KOPT-K1 (cell line): ENCODE results near the gene UGCG.
A peak's percentile ranks its signal among the peaks of the same experiment; 100 is the strongest.

Source experiments
- H3K27ac ChIP-seq: fragments of 200-600 bp; sonication (generic); 2 replicates; pipeline ENCODE4 v1.5.1; 2016; ENCODE audit warnings: antibody characterized with exemption, mild to moderate bottlenecking, low read depth, low read length; ENCODE audit not compliant: poor library complexity, severe bottlenecking
- H3K36me3 ChIP-seq: fragments of 200-600 bp; sonication (generic); 2 replicates; pipeline ENCODE4 v1.5.1; 2017; ENCODE audit warnings: antibody characterized with exemption, mild to moderate bottlenecking, low read length, moderate library complexity; ENCODE audit not compliant: insufficient read depth
- H3K9me3 ChIP-seq: fragments of 200-600 bp; sonication (generic); 2 replicates; pipeline ENCODE4 v1.5.1; 2017; ENCODE audit warnings: antibody characterized with exemption, low read length, mild to moderate bottlenecking; ENCODE audit not compliant: insufficient read depth, poor library complexity, severe bottlenecking

The UGCG gene

DNA sequence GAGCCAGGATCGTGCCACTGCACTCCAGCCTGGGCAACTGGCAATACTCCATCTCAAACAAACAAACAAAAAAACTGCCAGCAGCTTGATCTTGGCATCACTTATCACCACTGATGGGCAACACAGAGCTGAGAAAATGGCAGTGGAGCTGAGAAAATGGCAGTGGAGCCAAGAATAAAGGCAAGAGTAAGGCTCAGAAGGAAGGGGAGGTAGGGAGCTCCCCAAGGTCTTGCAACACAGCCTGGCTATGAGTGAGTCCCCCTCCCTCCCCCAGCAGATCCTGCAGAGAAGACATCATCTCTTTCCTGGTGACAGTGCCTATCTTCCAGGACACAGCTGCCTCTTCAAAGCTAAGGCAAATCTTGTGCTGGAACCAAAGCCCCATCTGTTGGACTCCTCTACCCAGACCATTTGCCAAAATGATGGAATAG, 70.3 kb downstream of the UGCG start:
- Histone ChIP-seq H3K27ac (no peak overlapping the region), H3K9me3 (no peaks in the 10 kb centered on the region)

DNA sequence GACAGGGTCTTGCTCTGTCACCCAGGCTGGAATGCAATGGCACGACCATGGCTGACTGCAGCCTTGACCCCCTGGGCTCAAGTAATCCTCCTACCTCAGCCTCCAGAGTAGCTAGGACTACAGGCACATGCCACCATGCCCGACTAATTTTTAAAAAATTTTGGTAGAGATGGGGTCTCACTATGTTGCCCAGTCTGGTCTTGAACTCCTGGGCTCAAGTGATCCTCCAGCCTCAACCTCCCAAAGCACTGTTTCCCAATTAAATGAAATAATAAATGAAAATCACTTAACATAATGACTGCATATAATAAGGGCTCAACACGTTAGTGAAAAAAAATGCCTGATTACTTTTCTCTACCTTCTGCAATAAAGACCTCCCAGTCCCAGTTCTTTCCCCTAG, 71.0 kb downstream of the UGCG start:
- Histone ChIP-seq H3K27ac (no peak overlapping the region), H3K9me3 (no peaks in the 10 kb centered on the region), H3K36me3 (no peaks in the 10 kb centered on the region)

More for the DNA sequence above, 70.3 kb downstream of the UGCG start:
- no peaks in the 10 kb centered on the region for H3K36me3 ChIP-seq

DNA sequence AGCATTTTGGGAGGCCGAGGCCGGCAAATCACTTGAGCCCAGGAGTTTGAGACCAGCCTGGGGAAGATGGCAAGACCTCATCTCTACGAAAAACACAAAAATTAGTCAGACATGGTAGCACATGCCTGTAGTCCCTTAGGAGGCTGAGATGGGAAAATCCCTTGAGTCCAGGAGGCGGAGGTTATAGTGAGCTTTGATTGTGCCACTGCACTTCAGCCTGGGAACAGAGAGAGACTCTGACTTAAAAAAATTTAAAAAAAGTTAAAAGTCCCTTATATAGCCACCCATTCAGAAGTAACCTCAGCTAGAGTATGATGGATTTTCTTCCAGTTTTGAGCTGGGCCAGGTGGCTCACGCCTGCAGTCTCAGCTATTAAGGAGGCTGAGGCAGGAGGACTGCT, 72.4 kb downstream of the UGCG start:
- Histone ChIP-seq H3K27ac (no peak overlapping the region), H3K36me3 (no peaks in the 10 kb centered on the region), H3K9me3 (no peaks in the 10 kb centered on the region)

DNA sequence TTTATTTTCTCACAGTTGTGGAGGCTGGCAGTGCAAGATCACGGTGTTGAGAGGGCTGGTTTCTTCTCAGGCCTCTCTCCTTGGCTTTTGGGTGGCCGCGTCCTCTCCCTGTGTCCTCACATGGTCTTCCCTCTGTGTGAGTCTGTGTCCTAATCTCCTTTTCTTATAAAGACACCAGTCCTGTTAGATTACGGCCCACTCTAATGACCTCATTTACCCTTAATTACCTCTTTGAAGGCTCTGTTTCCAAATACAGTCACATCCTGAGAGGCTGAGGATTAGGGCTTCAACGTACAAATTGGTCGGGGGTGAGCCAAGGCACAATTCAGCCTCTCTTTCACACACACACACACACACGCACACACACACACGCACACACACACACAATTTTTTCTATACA, 73.0 kb downstream of the UGCG start:
- Histone ChIP-seq H3K9me3 (no peaks in the 10 kb centered on the region), H3K27ac (no peak overlapping the region), H3K36me3 (no peaks in the 10 kb centered on the region)

DNA sequence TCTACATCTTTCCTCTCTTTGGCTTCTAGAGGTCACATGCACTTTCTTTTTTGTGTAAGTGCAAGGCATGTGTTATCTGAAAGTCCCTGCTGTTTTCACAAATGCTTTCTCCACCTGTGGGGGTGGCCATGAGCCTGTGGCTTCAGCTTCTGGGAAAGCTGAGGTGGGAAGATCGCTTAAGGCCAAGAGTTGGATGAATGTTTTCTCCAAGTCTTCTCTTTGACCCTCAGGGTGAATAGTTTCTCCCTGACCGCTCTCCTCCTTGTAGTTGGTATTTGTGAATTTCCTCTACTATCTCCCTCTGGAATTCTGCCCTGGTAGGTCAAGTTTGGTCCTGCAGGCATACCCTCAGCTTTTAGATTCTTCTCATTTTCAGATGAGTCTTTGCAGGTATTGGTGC, 74.2 kb downstream of the UGCG start:
- Histone ChIP-seq H3K9me3 (no peaks in the 10 kb centered on the region), H3K36me3 (no peaks in the 10 kb centered on the region), H3K27ac (no peak overlapping the region)

DNA sequence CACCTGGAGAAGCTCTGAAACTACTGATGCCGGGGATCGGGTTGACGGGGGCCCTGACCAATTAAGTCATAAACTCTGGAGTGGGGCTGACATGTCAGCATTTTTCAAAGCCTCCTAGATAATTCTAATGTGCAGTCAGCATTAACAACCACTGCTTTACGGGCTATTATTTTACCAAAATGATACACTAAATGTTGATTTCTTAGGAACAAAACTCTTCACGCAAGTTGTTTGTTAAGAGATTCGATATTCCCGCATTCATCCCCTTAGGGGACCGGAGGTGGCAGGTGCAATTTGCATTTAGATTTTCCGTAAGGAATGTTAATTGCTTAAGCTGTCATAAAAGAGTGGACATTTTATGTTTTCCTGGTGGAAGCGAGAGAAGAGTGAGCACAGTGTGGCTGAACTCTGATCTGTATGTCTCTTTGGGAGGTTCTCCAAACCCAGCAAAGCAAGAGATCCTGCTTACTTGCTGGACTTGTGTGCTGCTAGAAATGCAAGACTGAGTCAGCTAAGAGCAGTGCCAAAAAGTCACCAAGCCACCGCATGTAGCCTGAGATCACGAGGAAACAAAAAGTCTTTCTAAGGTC, 77.6 kb downstream of the UGCG start:
- H3K36me3 ChIP-seq, result no peaks in the 10 kb centered on the region
- no peak overlapping the region for H3K27ac ChIP-seq
- no peaks in the 10 kb centered on the region for H3K9me3 ChIP-seq

DNA sequence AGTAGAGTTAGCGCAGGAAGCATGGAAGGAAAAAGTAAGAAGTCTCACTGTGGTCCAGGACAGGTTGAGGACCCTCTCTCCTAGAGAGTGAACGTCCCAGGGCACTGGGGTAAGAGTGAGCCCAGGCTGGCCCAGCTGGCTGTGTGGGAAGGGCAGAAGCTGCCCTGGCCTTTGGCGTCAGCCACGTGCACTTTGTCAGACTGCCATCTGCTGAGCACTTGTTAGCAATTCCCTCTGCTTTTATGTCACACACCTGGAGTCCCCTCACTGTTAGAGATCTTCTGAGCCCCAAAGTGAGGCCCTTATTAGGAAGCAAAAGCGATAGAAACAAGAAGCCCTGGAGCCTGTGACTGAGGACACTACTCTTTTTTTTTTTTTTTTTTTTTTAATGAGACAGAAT, 79.1 kb downstream of the UGCG start:
- H3K9me3 ChIP-seq, result no peaks in the 10 kb centered on the region
- H3K27ac ChIP-seq, result no peak overlapping the region
- H3K36me3 ChIP-seq, result no peaks in the 10 kb centered on the region

DNA sequence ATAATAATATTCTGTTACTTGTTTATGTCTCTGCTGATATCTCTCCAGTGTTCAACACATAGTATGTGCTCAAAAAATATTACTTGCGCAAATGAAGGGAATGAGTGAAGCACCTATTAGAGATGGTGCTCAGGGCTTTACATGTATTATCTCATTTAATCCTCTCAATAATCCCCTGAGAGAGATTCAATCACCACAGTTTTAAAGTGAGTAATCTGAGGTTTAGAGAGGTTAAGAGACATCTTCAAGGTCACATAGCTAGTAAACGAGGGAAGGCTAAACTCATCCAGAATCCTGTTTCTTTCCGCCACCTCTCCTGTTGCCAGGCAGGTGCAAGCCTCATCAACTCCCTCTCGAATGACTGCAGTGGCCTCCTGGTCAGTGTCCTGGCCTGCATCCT, 82.0 kb downstream of the UGCG start:
- H3K9me3 ChIP-seq, result no peaks in the 10 kb centered on the region
- no peaks in the 10 kb centered on the region for H3K36me3 ChIP-seq
- no peak overlapping the region for H3K27ac ChIP-seq

DNA sequence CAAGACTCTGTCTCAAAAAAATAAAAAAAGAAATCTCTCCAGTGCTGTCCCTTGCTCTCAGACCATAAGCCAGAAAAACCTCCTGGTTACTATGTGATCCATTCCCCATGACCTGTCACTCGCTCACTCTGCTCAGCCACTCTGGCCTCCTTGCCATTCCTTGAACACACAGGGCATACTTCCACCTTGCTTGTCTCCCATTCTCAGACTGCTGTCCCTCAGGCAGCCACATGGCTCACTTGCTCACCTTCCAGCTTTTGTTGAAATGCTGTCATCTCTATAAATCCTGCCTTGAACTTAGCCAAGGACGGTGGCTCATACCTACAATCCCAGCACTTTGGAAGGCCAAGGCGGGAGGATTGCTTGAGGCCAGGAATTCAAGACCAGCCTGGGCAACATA, 82.9 kb downstream of the UGCG start:
- H3K36me3 ChIP-seq, result no peaks in the 10 kb centered on the region
- H3K9me3 ChIP-seq, result no peaks in the 10 kb centered on the region
- H3K27ac ChIP-seq, result no peak overlapping the region

DNA sequence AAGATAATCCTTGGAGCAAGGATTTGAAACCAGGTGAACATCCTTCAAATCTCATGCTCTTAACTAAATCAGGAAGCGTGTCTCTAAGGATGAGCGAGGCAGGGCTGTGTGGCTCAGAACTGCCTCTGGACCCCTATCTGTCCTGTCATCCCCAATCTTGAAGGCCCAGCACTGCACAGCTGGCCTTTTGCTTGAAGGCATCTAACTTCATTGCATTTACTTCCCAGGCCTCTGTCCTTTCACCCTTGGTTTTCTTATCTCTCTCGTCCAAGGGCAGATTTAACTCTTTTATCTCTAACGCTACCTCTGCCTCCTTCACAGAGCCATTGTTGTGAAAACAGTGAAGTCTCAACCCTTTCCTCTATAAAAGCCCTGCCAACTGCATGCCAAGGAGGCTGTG, 83.8 kb downstream of the UGCG start:
- H3K9me3 ChIP-seq, result no peaks in the 10 kb centered on the region
- H3K27ac ChIP-seq, result no peak overlapping the region
- no peaks in the 10 kb centered on the region for H3K36me3 ChIP-seq

DNA sequence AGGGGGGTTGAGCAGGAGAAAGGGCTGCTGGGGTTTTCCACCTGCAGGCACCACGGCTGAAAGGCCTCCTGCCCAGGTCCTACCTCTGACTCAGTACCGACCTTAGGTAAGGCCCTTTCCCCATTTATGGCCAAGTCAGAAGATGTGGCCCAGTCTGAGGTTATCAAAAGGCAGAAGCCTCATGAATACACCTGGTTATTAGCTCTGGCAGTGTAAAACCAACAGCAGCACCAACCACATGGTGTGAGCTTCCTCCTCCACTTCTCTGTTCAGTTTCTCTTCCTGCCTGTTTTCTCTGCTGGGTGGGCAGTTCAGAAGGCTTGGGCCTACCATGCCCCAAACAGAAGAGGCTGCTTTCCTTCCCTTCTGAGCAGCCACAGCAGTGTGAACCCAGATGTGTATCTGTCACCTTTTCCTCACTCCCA, 86.9 kb downstream of the UGCG start:
- no peaks in the 10 kb centered on the region for H3K36me3 ChIP-seq
- H3K27ac ChIP-seq, result peak overlapping the region; percentile 6
- no peaks in the 10 kb centered on the region for H3K9me3 ChIP-seq

DNA sequence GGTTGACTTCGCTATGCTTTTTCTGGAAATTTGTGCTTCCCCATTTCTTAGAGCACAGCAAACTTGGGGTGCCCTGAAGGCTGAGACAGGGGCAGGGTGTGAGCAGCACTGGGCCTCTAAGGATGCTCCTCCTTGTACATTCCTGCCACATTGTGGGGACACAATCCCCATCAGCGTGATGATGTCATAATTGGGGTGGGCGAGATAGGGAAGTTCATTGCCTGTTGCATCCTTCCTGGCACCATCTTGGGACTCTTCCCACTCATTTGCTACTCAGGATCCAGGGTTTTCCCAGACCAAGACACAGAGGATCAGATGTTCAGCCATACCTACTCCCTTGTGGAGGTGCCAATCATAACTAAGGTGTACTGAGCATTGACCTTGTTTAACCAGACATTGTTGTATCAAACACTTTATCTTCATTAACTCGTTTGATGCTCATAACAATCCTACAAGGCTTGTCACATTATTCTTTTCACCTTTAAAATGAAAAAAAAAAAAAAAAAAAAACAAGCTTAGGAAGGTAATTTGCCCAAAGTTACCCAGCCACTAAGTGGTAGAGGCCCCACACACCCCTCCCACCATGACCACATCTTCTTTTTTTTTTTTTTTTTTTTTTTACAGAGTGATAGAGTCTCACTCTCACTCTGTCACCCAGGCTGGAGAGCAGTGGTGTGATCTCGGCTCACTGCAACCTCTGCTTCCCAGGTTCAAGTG, 87.6 kb downstream of the UGCG start:
- H3K27ac ChIP-seq, result peak overlapping the region; percentile 6
- H3K9me3 ChIP-seq, result no peaks in the 10 kb centered on the region
- no peaks in the 10 kb centered on the region for H3K36me3 ChIP-seq
